Small intestine (tissue), 7 donors: Measurements from ENCODE around the gene INHBE. TPM values are rescaled to one million over a fixed set of nuclear protein-coding genes. Genes with fewer than 3 reads are reported as not detected.
A peak's percentile ranks its signal among the peaks of the same experiment; 100 is the strongest.

Source experiments
- DNase-seq, 2 donors: peaks; one replicate each; pipeline versions ENCODE4 v3.0.0 to v3.0.0-alpha.2; 2013
- FAIRE-seq: peaks from 2 replicates; lab custom pipeline; 2012; peaks lifted over from hg19 to GRCh38; lab: Jason Lieb, UNC
- H3K27ac ChIP-seq, 3 donors: one replicate each; pipeline ENCODE4 v1.5.1; 2013; ENCODE audit warnings: low read length in 2 of 3, mild to moderate bottlenecking in 2 of 3, control low read depth in 1 of 3, inconsistent platforms in 1 of 3, low read depth in 1 of 3, moderate library complexity in 1 of 3
- H3K27me3 ChIP-seq, 3 donors: one replicate each; pipeline ENCODE4 v1.6.1; 2013; ENCODE audit warnings: low read length in 3 of 3, inconsistent platforms in 1 of 3; ENCODE audit not compliant: control insufficient read depth in 3 of 3, insufficient read depth in 3 of 3
- H3K36me3 ChIP-seq, 3 donors: one replicate each; pipeline ENCODE4 v1.6.1; 2013; ENCODE audit warnings: low read length in 3 of 3, inconsistent platforms in 1 of 3, low read depth in 1 of 3, mild to moderate bottlenecking in 1 of 3, moderate library complexity in 1 of 3; ENCODE audit not compliant: control insufficient read depth in 3 of 3, insufficient read depth in 2 of 3
- H3K4me1 ChIP-seq, 3 donors: one replicate each; pipeline ENCODE4 v1.6.1; 2013; ENCODE audit warnings: low read length in 2 of 3, inconsistent platforms in 1 of 3, low read depth in 1 of 3, mild to moderate bottlenecking in 1 of 3, moderate library complexity in 1 of 3; ENCODE audit not compliant: control insufficient read depth in 3 of 3, insufficient read depth in 2 of 3
- H3K4me3 ChIP-seq, 3 donors: one replicate each; pipeline ENCODE4 v1.5.1; 2013; ENCODE audit warnings: low read length in 3 of 3, control low read depth in 1 of 3, inconsistent platforms in 1 of 3, low read depth in 1 of 3, mild to moderate bottlenecking in 1 of 3, moderate library complexity in 1 of 3
- H3K9me3 ChIP-seq, 2 donors: one replicate each; pipeline ENCODE4 v1.6.1; 2013; ENCODE audit warnings: low read depth in 1 of 2, low read length in 1 of 2; ENCODE audit not compliant: control insufficient read depth in 2 of 2, insufficient read depth in 1 of 2
- whole genome bisulfite sequencing, 3 donors: extraction: QIAGEN DNeasy Blood & Tissue Kit; methylation state at CpG; one replicate each; pipeline ENCODE4 v1.1.7; 2013; 5-methylcytosine and 5-hydroxymethylcytosine counted together
- polyA plus RNA-seq, 4 donors: library from polyadenylated mRNA; stranded (reverse) in 3 of 4; unstranded in 1 of 4; fragments of 200-250 nt in 3 of 4; fragments of 120-200 nt in 1 of 4; gene quantifications; one replicate each; pipeline versions ENCODE4 v1.2.1 to v1.2.3, GENCODE V29; 2013
- donor health status: healthy with polysubstance abuse.
- donor health status: control.
- donor health status: control.
- donor health status: Bipolar disorder and iron deficiency.
- donor health status: healthy.

INHBE gene
- polyA plus RNA-seq, 4 donors = 0.21 to 1.4 TPM; not detected in 2

- no peaks in the 10 kb centered on the region for H3K4me1 ChIP-seq
- DNase-seq (no peak), FAIRE-seq (no peak)
- no peaks in the 10 kb centered on the region for H3K36me3 ChIP-seq
- no peak overlapping the region for H3K27ac ChIP-seq
- H3K27me3 ChIP-seq = no peaks in the 10 kb centered on the region
- peaks cover 0 to 11% of the 10 kb centered on the region in 2 donors for H3K9me3 ChIP-seq
- no peak overlapping the region for H3K4me3 ChIP-seq
- 78 to 80% (median 79%) methylated on average over 5 of the region's 5 CpGs for WGBS, 3 donors
Observed at GRCh38 chr12:57444744-57445143, 10.4 kb upstream of the INHBE start.

GRCh38 chr12:57446292-57446960, 8.7 kb upstream of the INHBE start:
- DNase-seq (no peak), FAIRE-seq (no peak)
- no peak overlapping the region for H3K27ac ChIP-seq
- H3K4me3 ChIP-seq = no peak overlapping the region
- no peaks in the 10 kb centered on the region for H3K36me3 ChIP-seq
- peaks cover 0 to 11% of the 10 kb centered on the region in 2 donors for H3K9me3 ChIP-seq
- 97 to 99% (median 98%) methylated on average over 6 of the region's 6 CpGs for WGBS, 3 donors
- H3K27me3 ChIP-seq = no peaks in the 10 kb centered on the region
- peaks cover 0 to 13% (median 0%) of the 10 kb centered on the region in 3 donors for H3K4me1 ChIP-seq

GRCh38 chr12:57448669-57449068, 6.4 kb upstream of the INHBE start:
- peaks cover 0 to 32% (median 0%) of the 10 kb centered on the region in 3 donors for H3K4me1 ChIP-seq
- DNase-seq = no peak
- H3K4me3 ChIP-seq = no peak overlapping the region
- no peak for FAIRE-seq
- H3K27me3 ChIP-seq = no peaks in the 10 kb centered on the region
- no peak overlapping the region for H3K27ac ChIP-seq
- no peaks in the 10 kb centered on the region for H3K36me3 ChIP-seq
- H3K9me3 ChIP-seq = peaks cover 0 to 7% of the 10 kb centered on the region in 2 donors
- WGBS, 3 donors = 82 to 87% (median 87%) methylated on average over 2 of the region's 2 CpGs

GRCh38 chr12:57449375-57449774, 5.7 kb upstream of the INHBE start:
- Histone ChIP-seq H3K4me1 (peaks cover 0 to 38% (median 0%) of the 10 kb centered on the region in 3 donors), H3K27ac (no peak overlapping the region), H3K36me3 (no peaks in the 10 kb centered on the region), H3K4me3 (no peak overlapping the region), H3K27me3 (no peaks in the 10 kb centered on the region), H3K9me3 (peaks cover 0 to 7% of the 10 kb centered on the region in 2 donors)
- FAIRE-seq = no peak
- DNase-seq = no peak
- WGBS, 3 donors = 96 to 98% (median 97%) methylated on average over 7 of the region's 7 CpGs

- Histone ChIP-seq H3K9me3 (peaks cover 0 to 7% of the 10 kb centered on the region in 2 donors), H3K4me3 (no peak overlapping the region), H3K36me3 (no peaks in the 10 kb centered on the region), H3K4me1 (peaks cover 0 to 44% (median 0%) of the 10 kb centered on the region in 3 donors), H3K27ac (no peak overlapping the region), H3K27me3 (no peaks in the 10 kb centered on the region)
- FAIRE-seq = no peak
- DNase-seq = no peak
- 85 to 95% (median 86%) methylated on average over 3 of the region's 3 CpGs for WGBS, 3 donors
Observed at GRCh38 chr12:57450057-57450456, 5.0 kb upstream of the INHBE start.

GRCh38 chr12:57451233-57451778, 3.8 kb upstream of the INHBE start:
- DNase-seq (peak in 1 of 2 donors; percentile 76), FAIRE-seq (no peak)
- WGBS, 3 donors = 45 to 63% (median 48%) methylated on average over 6 of the region's 6 CpGs
- Histone ChIP-seq H3K36me3 (no peaks in the 10 kb centered on the region), H3K27ac (peak overlapping the region in 1 of 3 donors; percentile 89), H3K9me3 (peaks cover 0 to 7% of the 10 kb centered on the region in 2 donors), H3K4me1 (peaks cover 0 to 57% (median 0%) of the 10 kb centered on the region in 3 donors), H3K27me3 (no peaks in the 10 kb centered on the region), H3K4me3 (no peak overlapping the region)

GRCh38 chr12:57452181-57452936, 2.7 kb upstream of the INHBE start:
- DNase-seq = peak in 1 of 2 donors; percentile 87
- H3K27me3 ChIP-seq = no peaks in the 10 kb centered on the region
- no peak for FAIRE-seq
- H3K27ac ChIP-seq = peak overlapping the region in 2 of 3 donors; percentile 28 to 89
- 26 to 34% (median 33%) methylated on average over 9 of the region's 9 CpGs for WGBS, 3 donors
- H3K4me3 ChIP-seq = no peak overlapping the region
- H3K36me3 ChIP-seq = no peaks in the 10 kb centered on the region
- peaks cover 0 to 7% of the 10 kb centered on the region in 2 donors for H3K9me3 ChIP-seq
- H3K4me1 ChIP-seq = peaks cover 0 to 59% (median 0%) of the 10 kb centered on the region in 3 donors

- Histone ChIP-seq H3K4me3 (no peak overlapping the region), H3K27ac (peak overlapping the region in 2 of 3 donors; percentile 28 to 89), H3K4me1 (peaks cover 0 to 59% (median 0%) of the 10 kb centered on the region in 3 donors), H3K36me3 (no peaks in the 10 kb centered on the region), H3K27me3 (no peaks in the 10 kb centered on the region), H3K9me3 (peaks cover 0 to 7% of the 10 kb centered on the region in 2 donors)
- WGBS, 3 donors = 32 to 42% (median 32%) methylated on average over 7 of the region's 7 CpGs
- FAIRE-seq = no peak
- DNase-seq = peak; percentile 66 to 86
Observed at GRCh38 chr12:57452937-57453509, 2.1 kb upstream of the INHBE start.
